Stimulated activated effector memory CD8-positive, alpha-beta T cell treated with anti-CD3 and anti-CD28 coated beads, Interleukin-12 subunit alpha, Interleukin-12 subunit beta, amount 100 ng/mL, for 72 hours (primary cell): ENCODE results near the gene NPSR1.

ENCODE experiments used
- ATAC-seq: fragments of 150-1000 bp; cut with Tn5 transposase; 2 replicates; pipeline ENCODE4 v1.10.0; 2021
- DNase-seq, 2 donors: peaks; one replicate each; pipeline ENCODE4 v3.0.0; 2021 to 2022; ENCODE audit warnings: low spot score in 2 of 2
- H3K27ac Mint-ChIP-seq: one replicate; pipeline ENCODE4 v1.8.0; 2022; ENCODE audit warnings: mild to moderate bottlenecking, mixed read lengths
- H3K36me3 Mint-ChIP-seq: one replicate; pipeline ENCODE4 v1.8.0; 2022; ENCODE audit warnings: mild to moderate bottlenecking, mixed read lengths
- H3K4me1 Mint-ChIP-seq: one replicate; pipeline ENCODE4 v1.8.0; 2022; ENCODE audit warnings: mixed read lengths
- H3K4me3 Mint-ChIP-seq: one replicate; pipeline ENCODE4 v1.8.0; 2022; ENCODE audit warnings: mild to moderate bottlenecking, mixed read lengths
- H3K9me3 Mint-ChIP-seq: one replicate; pipeline ENCODE4 v1.8.0; 2022; ENCODE audit warnings: mixed read lengths

NPSR1 gene

GRCh38 chr7:34740840-34741239, 82.8 kb downstream of the NPSR1 start:
- no peak overlapping the region for H3K4me3 Mint-ChIP-seq

DNA sequence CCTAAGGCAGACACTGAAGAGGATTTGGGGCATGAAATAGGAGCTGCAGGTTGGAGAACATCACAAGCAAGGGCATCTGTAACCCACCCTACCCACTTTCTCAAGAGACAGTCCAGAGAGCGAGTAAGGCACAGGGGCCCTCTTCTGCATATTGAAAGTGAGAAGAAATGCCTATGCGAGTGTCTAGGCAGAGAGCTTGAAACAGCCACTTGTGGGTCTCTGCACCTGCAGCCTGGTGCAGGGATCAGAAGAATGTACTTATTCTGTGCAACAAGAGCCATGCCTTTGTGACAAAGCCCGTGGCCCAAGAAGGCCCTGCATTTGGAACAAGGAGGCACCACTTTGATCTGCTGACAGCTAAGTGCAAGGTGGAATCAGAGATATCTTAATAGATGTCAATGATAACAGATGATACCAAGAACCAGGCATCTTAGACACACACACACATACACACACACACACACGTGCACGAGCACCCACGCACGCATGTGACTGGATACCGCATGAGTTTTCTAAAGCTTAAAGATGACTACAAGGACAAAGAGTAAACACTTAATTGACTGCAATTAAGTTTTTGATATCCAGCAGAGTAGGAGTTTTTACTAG, 89.3 kb downstream of the NPSR1 start:
- Mint-ChIP-seq H3K27ac (no peak overlapping the region), H3K9me3 (no peaks in the 10 kb centered on the region), H3K36me3 (no peaks in the 10 kb centered on the region), H3K4me1 (no peaks in the 10 kb centered on the region), H3K4me3 (no peak overlapping the region)
- ATAC-seq: no peak
- DNase-seq: no peak

More at GRCh38 chr7:34740840-34741239, 82.8 kb downstream of the NPSR1 start:
- ATAC-seq (no peak), DNase-seq (no peak)
- Mint-ChIP-seq H3K36me3 (no peaks in the 10 kb centered on the region), H3K4me1 (no peaks in the 10 kb centered on the region), H3K27ac (no peak overlapping the region), H3K9me3 (no peaks in the 10 kb centered on the region)

GRCh38 chr7:34747867-34748727, 90.1 kb downstream of the NPSR1 start:
- no peak for DNase-seq
- no peak overlapping the region for H3K27ac Mint-ChIP-seq
- H3K36me3 Mint-ChIP-seq: no peaks in the 10 kb centered on the region
- no peak for ATAC-seq
- H3K4me1 Mint-ChIP-seq: no peaks in the 10 kb centered on the region
- H3K9me3 Mint-ChIP-seq: no peaks in the 10 kb centered on the region
- H3K4me3 Mint-ChIP-seq: no peak overlapping the region

GRCh38 chr7:34748728-34749089, 90.7 kb downstream of the NPSR1 start:
- Mint-ChIP-seq H3K36me3 (no peaks in the 10 kb centered on the region), H3K27ac (no peak overlapping the region), H3K4me1 (no peaks in the 10 kb centered on the region), H3K9me3 (no peaks in the 10 kb centered on the region), H3K4me3 (no peak overlapping the region)
- no peak for DNase-seq
- ATAC-seq: no peak

DNA sequence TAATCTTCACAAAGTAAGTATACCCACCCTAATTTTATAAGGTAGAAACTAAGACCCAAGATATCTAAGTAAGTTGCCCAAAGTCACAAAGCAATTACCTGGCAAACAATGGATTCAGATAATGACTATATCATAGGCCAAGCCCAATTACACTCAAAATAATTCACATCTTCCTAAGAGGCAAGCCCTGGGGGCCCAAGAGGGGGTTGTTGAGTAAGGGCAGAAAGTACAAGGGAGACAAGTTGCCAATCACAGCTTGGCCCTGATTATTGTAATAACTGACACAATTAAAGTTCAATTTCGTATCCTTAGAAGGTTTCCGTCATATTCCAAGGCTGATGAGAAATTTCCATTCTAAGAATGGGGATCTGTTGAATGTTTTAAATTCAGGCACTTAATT, 91.4 kb downstream of the NPSR1 start:
- ATAC-seq (no peak), DNase-seq (no peak)
- no peaks in the 10 kb centered on the region for H3K9me3 Mint-ChIP-seq
- H3K27ac Mint-ChIP-seq: no peak overlapping the region
- no peaks in the 10 kb centered on the region for H3K36me3 Mint-ChIP-seq
- H3K4me1 Mint-ChIP-seq: no peaks in the 10 kb centered on the region
- no peak overlapping the region for H3K4me3 Mint-ChIP-seq

DNA sequence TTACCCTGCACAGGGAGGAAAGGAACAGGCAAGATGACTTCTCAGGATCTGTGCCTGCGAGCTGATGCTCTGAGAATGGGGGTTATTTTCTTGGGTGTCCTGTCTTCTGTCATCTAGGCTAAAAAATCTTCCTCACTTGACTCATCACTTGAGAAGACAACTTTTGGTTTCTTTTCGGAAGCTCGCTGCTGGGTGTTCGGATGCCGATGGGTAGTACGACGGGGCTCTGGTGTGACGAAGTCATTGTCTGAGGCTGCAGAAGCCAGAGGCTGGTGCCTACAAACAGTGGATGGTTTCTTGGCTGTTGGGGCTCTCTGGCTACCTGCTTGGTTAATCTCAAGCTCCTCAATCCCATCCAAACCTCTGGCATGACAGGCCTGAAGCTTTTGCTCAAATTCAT, 92.2 kb downstream of the NPSR1 start:
- H3K4me3 Mint-ChIP-seq: no peak overlapping the region
- H3K4me1 Mint-ChIP-seq: no peaks in the 10 kb centered on the region
- no peaks in the 10 kb centered on the region for H3K9me3 Mint-ChIP-seq
- no peak overlapping the region for H3K27ac Mint-ChIP-seq
- DNase-seq (no peak), ATAC-seq (no peak)
- H3K36me3 Mint-ChIP-seq: no peaks in the 10 kb centered on the region

- DNase-seq (no peak), ATAC-seq (no peak)
- no peaks in the 10 kb centered on the region for H3K9me3 Mint-ChIP-seq
- H3K4me3 Mint-ChIP-seq: no peak overlapping the region
- H3K4me1 Mint-ChIP-seq: no peaks in the 10 kb centered on the region
- H3K27ac Mint-ChIP-seq: no peak overlapping the region
- H3K36me3 Mint-ChIP-seq: no peaks in the 10 kb centered on the region
Observed at GRCh38 chr7:34750636-34751035, 92.6 kb downstream of the NPSR1 start.

GRCh38 chr7:34751725-34752643, 94.0 kb downstream of the NPSR1 start:
- no peak for ATAC-seq
- no peak overlapping the region for H3K27ac Mint-ChIP-seq
- no peaks in the 10 kb centered on the region for H3K4me1 Mint-ChIP-seq
- no peak overlapping the region for H3K4me3 Mint-ChIP-seq
- DNase-seq: no peak
- H3K9me3 Mint-ChIP-seq: no peaks in the 10 kb centered on the region
- no peaks in the 10 kb centered on the region for H3K36me3 Mint-ChIP-seq

- Mint-ChIP-seq H3K36me3 (no peaks in the 10 kb centered on the region), H3K4me3 (no peak overlapping the region), H3K9me3 (no peaks in the 10 kb centered on the region), H3K27ac (no peak overlapping the region), H3K4me1 (no peaks in the 10 kb centered on the region)
- ATAC-seq (no peak), DNase-seq (no peak)
Observed at GRCh38 chr7:34752929-34753328, 94.9 kb downstream of the NPSR1 start.

DNA sequence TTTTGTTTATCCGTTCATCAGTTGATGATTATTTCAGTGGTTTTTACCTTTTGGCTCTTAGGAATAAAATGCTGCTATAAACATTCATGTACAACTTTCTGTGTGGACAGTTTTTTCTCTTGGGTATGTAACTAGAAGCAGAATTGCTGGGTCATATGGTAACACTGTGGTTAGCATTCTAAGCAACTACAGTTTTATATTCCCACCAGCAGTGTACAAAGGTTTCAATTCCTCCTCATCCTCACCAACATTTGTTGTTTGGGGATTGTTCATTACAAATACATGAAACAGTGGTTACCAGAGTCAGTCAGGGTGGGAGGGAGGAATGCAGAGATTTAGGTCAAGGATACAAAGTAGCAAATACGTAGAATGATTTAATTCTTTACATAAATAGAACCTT, 97.0 kb downstream of the NPSR1 start:
- Mint-ChIP-seq H3K4me3 (no peak overlapping the region), H3K36me3 (no peaks in the 10 kb centered on the region), H3K9me3 (no peaks in the 10 kb centered on the region), H3K4me1 (no peaks in the 10 kb centered on the region), H3K27ac (no peak overlapping the region)
- DNase-seq (no peak), ATAC-seq (no peak)

DNA sequence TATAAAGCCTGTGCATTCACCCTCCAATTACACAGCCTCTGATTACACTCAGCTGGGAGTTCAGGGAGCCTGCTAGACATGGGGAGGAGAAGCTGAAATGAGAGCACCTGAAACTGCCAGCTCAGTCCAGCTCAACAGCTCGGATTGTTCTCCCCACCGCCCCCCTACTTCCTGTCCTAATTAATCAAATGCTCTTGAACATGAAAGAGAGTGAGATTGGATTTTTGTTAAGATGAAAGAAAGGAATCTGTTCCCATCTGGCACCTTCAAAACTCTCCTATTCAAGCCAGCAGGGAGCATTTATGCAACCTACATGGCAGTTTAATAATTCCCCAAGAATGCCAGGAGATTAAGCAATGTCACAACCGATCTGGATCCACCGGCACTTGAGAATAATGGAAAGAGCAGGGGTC, 98.0 kb downstream of the NPSR1 start:
- Mint-ChIP-seq H3K27ac (no peak overlapping the region), H3K4me3 (no peak overlapping the region), H3K9me3 (no peaks in the 10 kb centered on the region), H3K36me3 (no peaks in the 10 kb centered on the region), H3K4me1 (no peaks in the 10 kb centered on the region)
- no peak for DNase-seq
- no peak for ATAC-seq

- DNase-seq (no peak), ATAC-seq (no peak)
- Mint-ChIP-seq H3K4me1 (no peaks in the 10 kb centered on the region), H3K4me3 (no peak overlapping the region), H3K27ac (no peak overlapping the region), H3K9me3 (no peaks in the 10 kb centered on the region), H3K36me3 (no peaks in the 10 kb centered on the region)
Observed at GRCh38 chr7:34756691-34757090, 98.7 kb downstream of the NPSR1 start.

- no peak overlapping the region for H3K4me3 Mint-ChIP-seq
- no peak overlapping the region for H3K27ac Mint-ChIP-seq
- H3K4me1 Mint-ChIP-seq: no peaks in the 10 kb centered on the region
- no peaks in the 10 kb centered on the region for H3K9me3 Mint-ChIP-seq
- no peak for ATAC-seq
- H3K36me3 Mint-ChIP-seq: no peaks in the 10 kb centered on the region
- no peak for DNase-seq
Observed at GRCh38 chr7:34757570-34758110, 99.6 kb downstream of the NPSR1 start.

DNA sequence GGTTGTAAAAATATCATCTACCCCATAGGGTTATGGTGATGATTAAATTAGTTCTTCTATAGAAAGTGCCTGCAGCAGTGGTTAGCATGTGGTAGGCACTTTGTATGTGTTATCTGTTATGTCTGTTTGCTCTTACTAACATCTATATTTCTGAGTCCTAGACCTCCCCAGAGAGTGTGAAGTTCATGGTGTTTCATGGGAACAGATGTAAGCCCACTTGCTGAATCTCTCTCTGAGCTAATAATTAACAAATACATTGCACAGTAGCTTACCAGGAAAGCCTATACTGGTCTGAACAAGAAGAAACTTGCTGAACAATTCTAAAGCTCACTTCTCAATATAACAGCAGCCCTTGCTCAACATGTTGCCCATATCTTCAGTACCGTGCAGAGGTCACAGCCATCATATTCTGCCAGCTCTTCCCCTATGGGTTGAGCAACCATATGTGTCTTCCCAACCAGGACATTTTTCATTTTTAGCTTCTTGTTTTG, 100.1 kb downstream of the NPSR1 start:
- Mint-ChIP-seq H3K4me1 (no peaks in the 10 kb centered on the region), H3K4me3 (no peak overlapping the region), H3K9me3 (no peaks in the 10 kb centered on the region), H3K36me3 (no peaks in the 10 kb centered on the region), H3K27ac (no peak overlapping the region)
- no peak for ATAC-seq
- no peak for DNase-seq

DNA sequence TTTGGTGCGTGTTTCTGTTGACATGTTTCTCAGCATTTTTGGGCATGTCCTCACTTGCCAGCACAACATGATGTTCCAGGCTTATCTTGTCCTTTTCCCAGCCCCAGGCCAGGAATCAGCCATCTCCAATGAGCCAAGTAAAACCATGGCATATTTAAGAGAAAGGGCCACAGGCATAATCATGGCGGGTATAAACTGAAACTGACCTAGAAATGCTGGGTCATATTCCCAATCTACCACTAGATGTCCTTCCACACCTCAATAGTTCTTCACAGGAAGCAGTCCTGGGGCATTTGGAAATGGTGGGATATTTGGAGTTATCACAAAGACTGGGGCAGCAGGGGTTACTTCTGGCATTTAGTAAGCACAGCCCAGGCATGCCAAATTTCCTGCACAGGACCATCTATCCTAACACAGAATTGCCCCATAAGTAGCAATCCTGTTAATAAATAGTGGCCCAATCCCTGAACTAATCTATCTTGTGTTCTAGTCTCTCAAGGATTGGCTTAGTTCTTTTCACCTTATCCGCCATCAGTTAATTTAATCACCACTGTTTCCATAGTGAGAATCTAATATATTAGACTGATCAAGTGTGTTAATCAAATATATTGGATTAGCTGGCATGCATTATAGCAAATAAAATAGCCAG, 101.6 kb downstream of the NPSR1 start:
- H3K36me3 Mint-ChIP-seq: no peaks in the 10 kb centered on the region
- no peak overlapping the region for H3K4me3 Mint-ChIP-seq
- H3K4me1 Mint-ChIP-seq: no peaks in the 10 kb centered on the region
- no peaks in the 10 kb centered on the region for H3K9me3 Mint-ChIP-seq
- DNase-seq: no peak
- no peak for ATAC-seq
- H3K27ac Mint-ChIP-seq: no peak overlapping the region
